NB4 (cell line): Measurements from ENCODE around the gene TSPAN10.
"Not testable (repeated sequence)": the region's sequence is repeated elsewhere in the genome, so short reads cannot be mapped to it uniquely, and the experiment has no call there.

Source experiments
- CTCF ChIP-seq: IDR thresholded peaks from one replicate; pipeline ENCODE4 v1.5.1; 2012; ENCODE audit warnings: low read depth, low read length
- POLR2A ChIP-seq: IDR thresholded peaks from 2 replicates; pipeline ENCODE4 v1.6.1; 2011; ENCODE audit warnings: mild to moderate bottlenecking; ENCODE audit not compliant: insufficient read length; ENCODE audit errors: extremely low read depth

GRCh38 chr17:81675515-81676221 lies 38.7 kb downstream of the TSPAN10 start:
- not testable (repeated sequence) for TF ChIP-seq CTCF, POLR2A
